Stimulated activated CD8-positive, alpha-beta memory T cell treated with anti-CD3 and anti-CD28 coated beads, Interleukin-15, amount 100 ng/mL, for 1 hour (primary cell): Measurements from ENCODE around the gene PCLAF.
"Not testable (repeated sequence)": the region's sequence is repeated elsewhere in the genome, so short reads cannot be mapped to it uniquely, and the experiment has no call there.

Experiments used
- DNase-seq: peaks from one replicate; pipeline ENCODE4 v3.0.0-alpha.2; 2020; ENCODE audit warnings: low read depth

Gene PCLAF, protein sequence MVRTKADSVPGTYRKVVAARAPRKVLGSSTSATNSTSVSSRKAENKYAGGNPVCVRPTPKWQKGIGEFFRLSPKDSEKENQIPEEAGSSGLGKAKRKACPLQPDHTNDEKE

DNA sequence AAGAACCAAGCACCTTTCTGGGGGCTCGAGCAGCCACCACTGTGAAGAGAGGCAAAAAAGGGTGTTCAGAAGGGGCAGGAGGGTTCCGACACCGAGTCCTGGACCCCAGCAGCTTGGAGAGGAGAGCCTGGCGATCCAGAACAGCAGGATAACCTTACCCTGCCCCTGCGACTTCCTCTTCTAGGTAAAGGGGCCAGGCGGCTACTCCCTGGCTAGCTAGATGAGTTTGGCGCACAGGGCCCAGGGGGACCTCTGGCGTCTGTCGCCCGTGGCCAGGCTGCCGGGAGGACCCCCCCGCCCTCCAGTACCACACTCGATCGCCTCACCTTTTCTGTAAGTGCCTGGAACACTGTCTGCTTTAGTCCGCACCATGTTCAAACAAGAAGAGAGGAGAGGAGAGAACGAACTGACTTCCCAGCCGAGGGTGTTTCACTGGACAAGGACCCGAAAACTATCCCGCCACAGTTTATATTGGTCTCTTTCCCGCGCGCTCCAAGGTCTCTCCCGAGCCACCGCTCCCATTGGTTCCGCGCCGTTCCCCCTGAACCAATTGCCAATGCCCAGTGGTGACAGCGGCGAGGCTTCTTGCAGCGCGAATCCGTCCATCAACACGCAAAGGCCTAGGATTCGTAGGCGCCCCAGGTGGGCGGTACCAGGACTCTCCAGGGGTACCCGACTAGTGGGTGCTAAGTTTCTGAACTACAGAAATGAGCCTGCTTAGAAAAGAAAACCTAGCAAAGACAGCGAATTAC is at the start of gene PCLAF:
TSS of gene PCLAF (minus strand) at position 442 of the 752 bp plus-strand sequence. CDS start at position 372, 70 bp downstream.
- peak; percentile 86 for DNase-seq

DNA sequence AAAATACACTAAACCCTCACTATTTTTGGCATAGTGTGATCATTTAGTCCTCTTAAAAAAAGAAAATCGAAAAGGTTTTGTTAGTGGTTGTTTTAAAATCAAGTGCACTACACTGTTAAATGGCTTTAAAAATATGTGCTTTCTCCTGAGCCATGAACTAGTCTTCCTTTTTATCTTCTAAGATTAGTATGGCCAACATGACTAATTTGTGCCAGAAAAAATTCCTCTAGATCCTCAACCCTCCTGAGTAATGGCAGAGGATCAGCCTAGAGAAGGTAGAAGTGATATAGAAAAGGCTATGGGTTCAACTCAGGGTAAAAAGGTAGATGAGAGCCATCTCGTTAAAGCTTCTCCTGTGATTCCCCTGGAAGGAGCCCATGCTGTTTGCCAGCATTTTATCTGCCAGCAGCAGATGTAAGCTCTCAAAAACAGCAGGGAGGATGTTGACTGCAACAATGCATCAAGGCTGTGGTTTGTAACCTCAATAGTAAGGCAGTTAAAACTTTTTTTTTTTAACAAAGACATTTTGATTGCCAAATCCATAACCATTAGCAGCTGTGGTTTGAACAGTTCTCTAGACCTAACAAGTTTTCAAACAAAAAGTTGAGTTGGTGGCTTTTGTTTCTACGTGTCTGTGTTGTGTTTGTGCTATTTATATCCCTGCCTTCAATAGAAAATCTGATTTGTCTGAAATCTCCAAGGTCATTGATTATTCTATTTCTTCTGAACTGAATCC is 48.9 kb upstream of the PCLAF start:
- no peak for DNase-seq

DNA sequence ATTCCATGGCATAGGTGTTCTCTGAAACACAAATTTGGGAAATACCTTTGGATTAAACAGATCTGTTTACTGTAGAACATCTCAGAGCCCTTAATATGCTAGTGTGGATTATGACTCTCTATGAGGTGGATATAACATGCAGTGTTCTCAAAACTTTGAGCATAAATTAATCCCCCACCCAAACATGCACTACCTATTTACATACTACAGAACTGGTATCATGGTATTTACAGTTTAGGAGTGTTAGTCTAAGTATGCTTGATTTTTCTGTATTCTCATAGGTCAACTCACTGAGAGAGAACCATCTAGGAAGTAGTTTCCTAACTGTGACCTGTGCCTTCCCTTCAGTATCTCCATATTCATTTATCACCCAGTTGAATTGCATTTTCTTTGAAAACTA is 48.2 kb upstream of the PCLAF start:
- DNase-seq: no peak

DNA sequence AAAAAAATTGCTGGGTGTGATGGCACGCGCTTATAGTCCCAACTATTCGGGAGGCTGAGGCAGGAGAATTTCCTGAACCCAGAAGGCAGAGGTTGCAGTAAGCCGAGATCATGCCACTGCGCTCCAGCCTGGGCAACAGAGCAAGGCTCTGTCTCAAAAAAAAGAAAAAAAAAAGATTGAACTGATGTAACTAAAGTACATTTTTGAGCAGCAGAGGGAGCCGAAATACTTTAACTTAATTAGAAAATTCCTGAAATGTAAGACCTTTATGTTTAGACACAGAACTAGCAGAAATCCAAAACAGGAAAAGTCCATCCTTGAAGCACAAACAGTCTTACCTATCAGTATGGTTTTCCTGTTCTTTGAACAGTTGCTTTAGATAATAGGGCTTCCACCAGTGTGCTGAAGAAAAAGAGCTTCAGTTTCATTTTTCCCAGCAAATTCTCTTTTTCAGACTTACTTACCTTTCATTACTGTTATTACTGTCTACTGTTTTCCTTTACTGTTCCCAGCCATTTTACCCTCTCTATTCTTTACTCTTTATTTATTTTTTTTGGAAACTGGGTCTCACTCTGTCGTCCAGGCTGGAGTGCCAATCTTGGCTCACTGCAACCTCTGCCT is 45.7 kb upstream of the PCLAF start:
- DNase-seq: no peak

DNA sequence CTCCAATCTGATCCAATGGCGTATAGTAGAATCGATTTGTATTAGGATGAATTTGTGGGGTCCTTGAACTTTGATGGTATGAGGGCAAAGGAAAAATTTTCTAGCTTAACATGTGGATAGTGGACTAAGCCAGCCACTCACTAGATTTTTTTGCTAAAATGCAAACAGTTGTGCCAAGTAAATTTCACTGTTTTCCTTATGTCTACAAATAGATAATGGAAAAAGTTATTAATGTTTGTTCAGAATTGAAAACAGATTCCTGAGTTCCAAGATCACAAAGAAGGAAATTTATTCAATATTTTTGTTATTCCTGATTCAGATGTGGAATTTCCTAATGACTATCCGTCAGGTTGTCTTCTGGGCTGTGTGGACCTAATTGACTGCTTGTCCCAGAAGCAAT is 44.0 kb upstream of the PCLAF start:
- no peak for DNase-seq

DNA sequence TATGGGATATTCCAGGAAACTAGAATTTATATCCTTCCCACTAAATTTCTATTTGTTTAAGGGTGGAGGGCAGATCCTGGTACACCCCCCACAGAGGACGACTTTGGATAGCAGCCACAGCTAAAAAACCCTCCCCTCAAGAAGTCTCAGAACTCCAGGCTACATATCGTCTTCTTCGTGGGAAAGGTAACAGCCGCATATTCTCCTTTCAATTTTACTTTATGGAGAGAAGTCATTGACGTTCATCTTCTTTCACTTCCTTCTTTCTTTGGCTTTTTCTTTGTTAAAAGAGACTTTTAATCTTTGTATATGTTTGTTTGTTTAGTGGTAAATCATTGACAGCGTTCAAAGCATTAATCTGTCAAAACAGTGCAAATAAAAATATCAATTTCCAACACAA is 42.7 kb upstream of the PCLAF start:
- DNase-seq: no peak

DNA sequence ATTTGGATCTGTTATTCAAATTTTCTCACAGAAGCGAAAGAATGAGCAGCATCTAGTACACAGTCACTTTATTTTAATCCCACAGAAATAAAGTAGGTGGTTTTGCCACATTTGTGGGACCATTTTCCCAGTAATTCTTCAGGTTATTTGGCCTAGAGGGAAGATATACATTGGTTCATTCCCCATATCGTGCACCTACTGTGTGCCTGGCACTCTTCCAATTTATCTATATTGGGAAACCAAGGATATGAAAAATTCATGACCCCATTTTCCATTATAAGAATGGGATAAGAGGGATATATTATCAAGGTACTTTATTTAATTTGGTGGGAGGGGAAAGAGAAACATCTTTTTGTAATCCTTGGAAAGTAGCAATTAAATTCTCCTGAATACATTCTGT is 41.5 kb upstream of the PCLAF start:
- DNase-seq: no peak

DNA sequence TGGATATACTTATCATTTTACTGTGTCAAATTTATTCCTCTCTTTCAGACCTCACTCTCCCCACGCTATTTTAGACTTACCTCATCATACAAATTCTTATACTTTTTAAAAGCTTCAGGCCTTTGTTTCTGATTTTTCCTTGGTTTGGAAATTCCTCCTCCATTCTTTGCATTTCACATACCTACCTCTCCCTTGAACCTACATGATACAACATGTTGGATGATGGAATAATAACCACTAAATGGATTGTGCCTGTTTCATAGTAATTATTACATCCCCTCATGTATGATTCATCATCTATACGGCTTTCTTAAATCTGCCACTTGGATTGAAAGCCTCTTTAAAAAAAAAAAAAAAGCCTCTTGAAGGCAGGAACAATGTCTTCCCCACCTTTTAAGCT is 31.0 kb upstream of the PCLAF start:
- DNase-seq: no peak

DNA sequence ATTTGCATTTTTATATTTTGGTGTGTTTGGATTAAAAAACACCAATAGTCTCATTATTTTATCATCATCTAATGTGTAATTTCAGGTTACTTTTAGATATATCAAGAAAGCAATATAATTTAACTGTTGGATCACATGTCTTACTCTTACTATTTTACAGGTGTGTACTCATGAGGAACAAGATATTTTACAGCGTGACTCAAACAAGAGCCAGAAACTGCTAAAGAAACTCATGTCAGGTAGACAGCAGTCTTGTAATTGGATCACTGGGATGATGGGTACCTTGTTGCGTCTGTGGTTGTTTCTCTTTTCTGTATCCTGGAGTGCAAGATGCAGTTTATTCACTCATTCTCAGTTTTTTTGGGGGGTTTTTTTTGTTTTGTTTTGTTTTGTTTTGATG is 19.3 kb upstream of the PCLAF start:
- no peak for DNase-seq

DNA sequence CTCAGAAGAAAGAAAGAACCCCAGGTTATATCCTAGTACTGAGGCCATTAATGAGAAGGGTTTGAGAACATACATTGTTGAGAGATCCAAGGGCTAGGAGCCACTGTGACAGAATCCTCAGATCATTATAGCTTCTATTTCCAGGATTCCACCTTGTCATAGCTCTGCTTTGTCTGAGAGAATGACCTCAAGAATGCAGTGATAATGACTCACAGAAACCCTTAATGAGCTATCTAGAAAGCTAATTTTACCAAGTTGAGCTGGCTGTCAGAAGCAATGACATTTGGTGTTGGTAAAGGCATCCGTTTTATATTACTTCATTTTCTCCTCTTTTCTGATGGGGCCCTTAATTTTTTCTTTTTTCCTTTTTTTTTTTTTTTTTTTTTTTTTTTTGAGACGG is 17.3 kb upstream of the PCLAF start:
- DNase-seq: no peak

DNA sequence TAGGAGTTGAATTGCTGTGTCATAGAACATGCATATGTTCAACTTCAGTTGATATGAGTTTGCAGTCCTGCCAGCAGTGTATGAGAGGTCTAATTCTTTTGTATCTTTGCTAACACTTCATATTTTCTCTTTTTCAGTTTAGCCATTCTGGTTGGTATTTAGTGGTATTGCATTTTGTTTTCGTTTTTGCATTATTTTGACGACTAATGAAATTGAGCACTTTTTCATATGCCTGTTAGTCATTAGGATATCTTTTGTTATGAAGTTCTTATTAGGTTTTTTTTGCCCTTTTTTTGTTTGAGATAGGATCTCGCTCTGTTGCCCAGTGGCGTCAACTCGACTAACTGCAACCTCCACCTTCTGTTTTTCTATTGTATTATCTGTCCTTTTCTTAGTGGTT is 15.5 kb upstream of the PCLAF start:
- no peak for DNase-seq

DNA sequence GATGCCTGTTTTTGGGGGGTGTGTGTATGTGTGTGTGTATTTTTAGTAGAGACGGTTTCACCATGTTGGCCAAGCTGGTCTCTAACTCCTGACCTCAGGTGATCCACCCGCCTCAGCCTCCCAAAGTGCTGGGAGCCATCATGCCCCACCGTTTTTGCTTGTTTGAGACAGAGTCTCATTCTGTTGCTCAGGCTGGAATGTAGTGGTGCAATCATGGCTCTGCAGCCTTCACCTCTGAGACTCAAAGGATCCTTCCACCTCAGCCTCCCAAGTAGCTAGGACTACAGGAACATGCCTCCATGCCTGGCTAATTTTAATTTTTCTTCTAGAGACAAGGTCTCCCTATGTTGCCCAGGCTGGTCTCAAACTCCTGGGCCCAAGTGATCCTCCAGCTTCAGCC is 11.2 kb upstream of the PCLAF start:
- DNase-seq: not testable (repeated sequence)

DNA sequence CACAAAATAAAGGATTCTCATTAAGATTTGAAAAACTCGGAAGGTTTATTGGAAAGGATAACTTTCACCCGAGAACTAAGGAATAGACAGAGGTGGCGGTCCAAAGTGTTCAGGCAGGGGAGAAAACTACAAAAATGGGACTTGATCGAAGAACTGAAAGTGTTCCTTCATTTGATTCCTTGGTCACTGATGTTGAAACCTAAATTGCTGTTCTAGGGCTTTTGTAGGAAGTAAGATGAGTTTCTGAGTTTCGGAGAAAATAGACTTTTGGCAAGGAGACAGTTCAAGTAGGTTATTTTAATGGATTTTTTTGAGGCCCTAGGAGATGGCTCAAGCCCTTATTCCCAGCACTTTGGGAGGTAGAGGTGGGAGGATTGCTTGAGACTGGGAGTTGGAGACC is 7.8 kb upstream of the PCLAF start:
- DNase-seq: no peak

DNA sequence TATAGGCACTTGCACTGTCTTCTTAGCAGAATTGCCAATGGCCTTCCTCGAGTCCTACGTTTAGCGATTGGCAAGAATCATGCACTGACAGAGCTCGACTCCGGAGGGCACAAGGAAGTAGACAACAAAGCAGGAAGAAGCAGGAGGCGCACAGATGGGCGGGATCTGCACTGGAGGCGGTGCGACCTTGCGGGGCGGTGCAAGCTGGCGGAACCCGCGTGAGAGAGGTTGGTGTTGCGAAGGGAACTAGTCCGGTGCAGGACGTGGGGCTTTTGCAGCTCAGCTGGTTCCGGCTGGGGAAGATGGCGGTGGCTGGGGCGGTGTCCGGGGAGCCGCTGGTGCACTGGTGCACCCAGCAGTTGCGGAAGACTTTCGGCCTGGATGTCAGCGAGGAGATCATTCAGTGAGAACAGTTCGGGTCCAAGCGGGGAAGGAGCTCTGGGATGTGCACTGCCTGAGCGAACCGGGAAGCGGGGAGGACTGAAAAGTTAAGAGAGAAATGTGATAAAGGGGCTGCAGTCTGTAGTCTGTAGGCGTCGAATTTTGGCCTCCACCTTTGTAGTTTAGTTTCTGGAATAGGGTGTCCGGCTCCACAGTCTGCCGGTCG is 6.4 kb upstream of the PCLAF start, which contains the start of gene TRIP4:
TSS of gene TRIP4 (plus strand) at position 275 of the 607 bp plus-strand sequence. CDS start at position 303, 28 bp downstream.
- peak; percentile 91 for DNase-seq

DNA sequence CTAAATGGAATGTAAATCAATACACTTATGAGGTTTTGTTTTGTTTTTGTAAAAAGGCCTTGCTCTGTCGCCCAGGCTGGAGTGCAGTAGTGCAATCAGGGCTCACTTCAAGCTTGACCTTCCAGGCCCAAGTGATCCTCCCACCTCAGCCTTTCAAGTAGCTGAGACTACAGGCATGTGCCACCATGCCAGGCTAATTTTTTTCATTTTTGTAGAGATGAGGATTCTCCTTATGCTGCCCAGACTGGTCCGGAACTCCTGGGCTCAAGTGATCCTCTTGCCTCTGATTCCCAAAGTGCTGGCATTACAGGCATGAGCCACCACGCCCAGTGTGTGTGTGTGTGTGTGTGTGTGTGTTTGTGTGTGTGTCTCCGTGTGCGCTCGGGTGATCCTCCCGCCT is 5.0 kb upstream of the PCLAF start:
- DNase-seq: no peak

DNA sequence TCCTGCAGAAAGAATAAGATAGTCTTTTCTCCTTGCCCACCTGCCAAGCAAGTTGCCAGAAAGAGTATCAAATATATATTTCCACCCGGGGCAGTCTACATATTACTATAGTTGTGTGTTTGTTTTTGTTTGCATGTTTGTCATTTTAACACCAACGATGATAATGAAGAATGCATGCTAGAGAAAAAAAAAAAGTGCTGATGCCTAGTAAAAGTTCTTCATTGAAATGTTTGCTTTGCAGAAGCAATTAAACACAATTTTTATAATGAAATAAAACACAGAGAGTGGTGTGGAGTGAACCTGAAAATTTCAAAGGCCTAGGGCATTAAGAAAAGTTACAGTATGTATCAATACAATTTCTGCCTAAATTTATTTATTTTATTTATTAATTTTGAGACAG is 2.5 kb upstream of the PCLAF start:
- DNase-seq: no peak

DNA sequence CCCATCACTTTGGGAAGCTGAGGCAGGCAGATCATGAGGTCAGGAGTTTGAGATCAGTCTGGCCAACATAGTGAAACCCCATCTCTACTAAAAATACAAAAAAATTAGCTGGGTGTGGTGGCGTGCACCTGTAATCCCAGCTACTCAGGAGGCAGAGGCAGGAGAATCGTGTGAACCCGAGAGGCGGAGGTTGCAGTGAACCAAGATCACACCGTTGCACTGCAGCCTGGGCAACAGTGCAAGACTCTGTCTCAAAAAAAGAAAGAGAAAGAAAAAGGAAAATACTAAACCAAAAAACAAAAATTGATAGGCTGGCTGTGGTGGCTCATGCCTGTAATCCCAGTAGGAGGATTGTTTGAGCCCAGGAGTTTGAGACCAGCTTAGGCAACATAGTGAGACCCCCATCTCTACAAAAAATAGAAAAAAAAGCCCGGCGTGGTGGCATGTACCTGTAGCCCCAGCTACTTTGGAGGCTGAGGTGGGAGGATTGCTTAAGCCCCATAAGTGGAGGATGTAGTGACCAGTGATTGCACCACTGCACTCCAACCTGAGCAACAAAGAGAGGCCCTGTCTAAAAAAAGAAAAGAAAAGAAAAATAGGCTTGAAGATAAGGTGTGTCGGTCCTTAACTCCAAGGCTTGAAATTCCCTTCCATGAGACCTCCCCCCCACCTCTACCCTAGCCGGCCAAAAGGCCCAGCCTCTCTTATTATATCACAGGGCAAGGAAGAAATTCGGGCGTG is 941 bp downstream of the PCLAF start:
- DNase-seq: not testable (repeated sequence)

DNA sequence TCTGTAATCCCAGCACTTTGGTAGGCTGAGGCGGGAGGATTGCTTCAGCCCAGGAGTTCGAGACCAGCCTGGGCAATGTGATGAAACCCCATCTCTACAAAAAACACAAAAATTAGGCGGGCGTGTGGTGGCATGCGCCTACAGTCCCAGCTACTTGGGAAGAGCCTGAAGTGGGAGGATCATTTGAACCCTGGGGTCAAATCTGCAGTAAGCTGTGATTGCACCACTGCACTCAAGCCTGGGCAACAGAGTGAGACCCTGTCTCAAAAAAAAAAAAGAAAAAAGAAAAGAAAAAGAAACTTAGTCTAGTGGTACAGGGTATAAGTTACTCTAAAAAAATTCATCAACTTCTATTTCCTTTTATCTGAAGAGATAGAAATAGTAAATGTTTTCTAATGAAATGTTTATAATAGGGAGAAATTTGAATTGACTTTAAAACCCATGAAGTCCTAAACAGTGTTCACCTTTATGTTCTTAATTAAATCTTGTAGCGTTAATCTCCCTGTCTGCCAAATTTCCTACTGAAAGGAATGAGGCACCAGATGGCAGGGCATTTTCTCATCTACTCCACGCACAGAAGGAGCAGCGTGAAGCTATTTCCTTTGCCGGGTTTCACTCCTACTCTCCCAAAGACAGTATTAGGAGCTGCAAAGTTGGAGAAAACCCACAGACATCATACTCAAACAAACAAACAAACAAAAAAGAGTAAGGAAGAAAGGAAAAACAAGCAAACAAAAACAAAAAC is 1.9 kb downstream of the PCLAF start:
- DNase-seq: no peak

DNA sequence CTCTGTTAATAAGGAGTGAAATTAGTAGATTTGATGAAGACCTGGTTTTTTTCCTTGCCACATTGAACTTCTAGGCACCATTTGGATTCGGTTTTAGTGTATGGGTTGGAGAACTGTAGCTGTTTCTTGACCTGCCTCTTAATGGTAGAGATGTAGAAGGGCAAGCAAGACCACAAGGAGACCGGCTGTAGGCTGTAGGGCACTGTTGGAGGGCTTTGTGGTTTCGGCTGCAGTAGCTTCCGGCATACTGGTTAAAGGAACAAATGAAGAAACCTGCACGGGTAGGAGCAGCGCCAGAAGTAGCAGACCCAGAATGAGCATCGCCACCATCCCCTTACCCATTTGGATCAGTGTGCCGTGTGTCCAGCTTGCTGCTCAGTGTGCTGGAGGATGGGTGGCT is 7.9 kb downstream of the PCLAF start:
- DNase-seq: no peak

DNA sequence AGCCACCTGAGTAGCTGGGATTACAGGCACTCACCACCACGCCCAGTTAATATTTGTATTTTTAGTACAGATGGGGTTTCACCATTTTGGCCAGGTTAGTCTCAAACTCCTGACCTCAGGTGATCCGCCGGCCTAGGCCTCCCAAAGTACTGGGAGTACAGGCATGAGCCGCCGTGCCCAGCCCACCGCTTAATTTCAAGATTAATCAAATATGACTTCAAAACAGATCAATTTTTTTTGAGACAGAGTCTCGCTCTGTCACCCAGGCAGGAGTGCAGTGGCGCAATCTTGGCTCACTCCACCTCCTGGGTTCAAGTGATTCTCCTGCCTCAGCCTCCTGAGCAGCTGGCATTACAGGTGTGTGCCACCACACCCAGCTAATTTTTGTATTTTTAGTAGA is 9.9 kb downstream of the PCLAF start:
- DNase-seq: not testable (repeated sequence)

DNA sequence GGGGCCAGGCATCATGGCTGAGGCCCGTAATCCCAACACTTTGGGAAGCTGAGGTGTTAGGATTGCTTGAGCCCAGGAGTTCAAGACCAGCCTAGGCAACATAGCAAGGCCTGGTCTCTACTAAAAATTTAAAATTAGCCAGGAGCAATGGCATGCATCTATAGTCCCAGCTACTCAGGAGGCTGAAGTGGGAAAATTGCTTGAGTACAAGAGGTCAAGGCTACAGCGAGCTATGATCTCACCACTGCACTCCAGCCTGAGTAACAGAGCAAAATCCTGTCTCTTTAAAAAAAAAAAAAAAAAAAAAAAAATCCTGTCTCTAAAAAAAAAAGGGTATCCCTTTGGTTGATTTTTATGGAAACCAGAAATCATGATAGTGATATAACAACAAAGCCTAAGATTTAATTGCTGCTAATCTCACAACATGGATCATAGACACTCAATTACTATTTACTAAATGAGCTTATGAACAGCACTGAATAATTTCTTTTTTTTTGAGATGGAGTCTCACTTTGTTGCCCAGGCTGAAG is 12.1 kb downstream of the PCLAF start:
- no peak for DNase-seq
